Heart right ventricle (tissue), 16 donors: Measurements from ENCODE around the gene BNC2. TPM values are rescaled to one million over a fixed set of nuclear protein-coding genes. Genes with fewer than 3 reads are reported as not detected.

Experiments used
- ATAC-seq, 8 donors: fragments of 200-7000 bp; cut with Tn5 transposase; one replicate each; pipeline ENCODE4 v1.9.1; 2020; ENCODE audit warnings: mild to moderate bottlenecking in 8 of 8, moderate library complexity in 8 of 8, moderate number of reproducible peaks in 1 of 8
- DNase-seq, 2 donors: peaks; one replicate each; pipeline ENCODE4 v3.0.0-alpha.2; 2020
- H3K27ac ChIP-seq, 10 donors: fragments of 200-600 bp; sonication (generic) in 2 of 10; one replicate each; pipeline versions ENCODE4 v1.5.0 to v1.8.0; 2020 to 2022; ENCODE audit warnings: mild to moderate bottlenecking in 3 of 10
- H3K27me3 ChIP-seq, 7 donors: fragments of 200-600 bp; one replicate each; pipeline ENCODE4 v1.8.0; 2021 to 2022; ENCODE audit warnings: mild to moderate bottlenecking in 2 of 7
- H3K36me3 ChIP-seq, 9 donors: fragments of 200-600 bp; sonication (generic) in 1 of 9; one replicate each; pipeline versions ENCODE4 v1.5.0 to v1.8.0; 2020 to 2022; ENCODE audit warnings: mild to moderate bottlenecking in 2 of 9
- H3K4me1 ChIP-seq, 9 donors: fragments of 200-600 bp; sonication (generic) in 1 of 9; one replicate each; pipeline versions ENCODE4 v1.5.0 to v1.8.0; 2020 to 2022; ENCODE audit warnings: mild to moderate bottlenecking in 4 of 9
- H3K4me3 ChIP-seq, 10 donors: fragments of 200-600 bp; sonication (generic) in 2 of 10; one replicate each; pipeline versions ENCODE4 v1.5.0 to v1.8.0; 2020 to 2022; ENCODE audit warnings: mild to moderate bottlenecking in 7 of 10, moderate library complexity in 2 of 10
- H3K9me3 ChIP-seq, 11 donors: fragments of 200-600 bp in 10 of 11; sonication (generic) in 2 of 11; one replicate each; pipeline versions ENCODE4 v1.5.0 to v1.8.0; 2013 to 2022; ENCODE audit warnings: mild to moderate bottlenecking in 2 of 11, control low read depth in 1 of 11, moderate library complexity in 1 of 11
- CTCF ChIP-seq, 9 donors: fragments of 200-600 bp; sonication (generic) in 2 of 9; IDR thresholded peaks; one replicate each; pipeline versions ENCODE4 v1.5.0 to v1.8.0; 2021 to 2022; ENCODE audit warnings: antibody characterized with exemption in 9 of 9, mild to moderate bottlenecking in 5 of 9, moderate library complexity in 1 of 9
- WGBS, 2 donors: extraction: QIAGEN DNeasy Blood & Tissue Kit; methylation state at CpG; one replicate each; pipeline ENCODE4 v1.1.7; 2013; ENCODE audit warnings: inconsistent platforms in 1 of 2; 5-methylcytosine and 5-hydroxymethylcytosine counted together
- intact Hi-C, 10 donors: fragments of 100-400 bp; cut with DNase I; formaldehyde crosslinking; loops; one replicate each; pipeline versions ENCODE4 v1.11.1 to v1.14.2; 2022
- polyA plus RNA-seq, 2 donors: library from polyadenylated mRNA; stranded (reverse); fragments of 200-250 nt; gene quantifications; one replicate each; pipeline ENCODE4 v1.2.3, GENCODE V29; 2013
- total RNA-seq, 10 donors: library from RNA; stranded (reverse); fragmentation: NEBNext Ultra II Directional in 3 of 10; extraction: Animal tissue kit (Norgen Biotek cat#: 25700) in 3 of 10; gene quantifications; one replicate each; pipeline versions ENCODE4 v1.2.1 to v1.2.4, GENCODE V29; 2021 to 2023
- donor health status: Arrhythmogenic right ventricular cardiomyopathy.
- donor health status: ischemic (EF 13 %, LVEDD 7.1; RV severe dilation, severe dysfunction).
- donor health status: healthy with polysubstance abuse.
- donor health status: DM: no; HTN: yes; CAD: no.
- donor health status: DM: no; HTN: no; CAD: no.
- donor health status: ischemic (EF 25% LVEDD 6.9; RV normal size, moderate dysfunction).
- donor health status: ischemic (EF 25% LVEDD 5.7; RV mildly dilated, moderate dysfunction).
- donor health status: healthy.
- donor health status: DM: yes; HTN: yes; CAD: no.
- donor health status: Ischemic cardiomyopathy.
- donor health status: ischemic (EF 35%, LVEDD 5.7; RV mildly dilated, moderate dysfunction).
- donor health status: nonischemic (EF 11% LVEDD 7.7; RV severe dilation, severe dysfunction).
- donor health status: DM: yes; HTN: yes; CAD: no.
- donor health status: PGD.
- donor health status: ischemic (EF 29% LVEDD 5.4; RV normal size, mild dysfunction).
- donor health status: nonischemic (EF 23%, LVEDD 6.1; RV moderate dilation, normal function).

Gene BNC2
- total and polyA plus RNA-seq, 12 donors: 0.49 to 7.3 (median 3.2) TPM

- Histone ChIP-seq H3K27ac (peak overlapping the region in 1 of 10 donors; percentile 34), H3K27me3 (peaks cover 0 to 5% (median 0%) of the 10 kb centered on the region in 7 donors), H3K4me1 (peaks cover 0 to 25% (median 6%) of the 10 kb centered on the region in 9 donors), H3K9me3 (no peaks in the 10 kb centered on the region), H3K36me3 (no peaks in the 10 kb centered on the region), H3K4me3 (no peak overlapping the region)
- DNase-seq (peak; percentile 18 to 24), ATAC-seq (peak in 3 of 8 donors; percentile 42 to 50 (median 46))
- no peak for TF ChIP-seq CTCF (IDR thresholded peaks at IDR 0.05)
- intact Hi-C loops: loop anchor here in 1 of 10 donors (10.0 kb wide), 1 partner anchor 55 kb away; no protein-coding TSS in a partner anchor
- WGBS, 2 donors: 42 to 60% methylated on average over 5 of the region's 5 CpGs
Measured at GRCh38 chr9:16689351-16689938, 181.0 kb downstream of the BNC2 start.

GRCh38 chr9:16688814-16689213 is 181.7 kb downstream of the BNC2 start:
- H3K4me3 ChIP-seq: no peak overlapping the region
- no peak for TF ChIP-seq CTCF (IDR thresholded peaks at IDR 0.05)
- no peak overlapping the region for H3K27ac ChIP-seq
- no peaks in the 10 kb centered on the region for H3K9me3 ChIP-seq
- intact Hi-C loops: loop anchor here in 1 of 10 donors (10.0 kb wide), 1 partner anchor 56 kb away; no protein-coding TSS in a partner anchor
- peaks cover 0 to 5% (median 0%) of the 10 kb centered on the region in 7 donors for H3K27me3 ChIP-seq
- WGBS, 2 donors: 53 to 58% methylated on average over 1 of the region's 1 CpG
- H3K36me3 ChIP-seq: no peaks in the 10 kb centered on the region
- DNase-seq: no peak
- no peak for ATAC-seq
- peaks cover 0 to 23% (median 5%) of the 10 kb centered on the region in 9 donors for H3K4me1 ChIP-seq

- no peaks in the 10 kb centered on the region for H3K36me3 ChIP-seq
- intact Hi-C loops: loop anchor here in 1 of 10 donors (10.0 kb wide), 1 partner anchor 57 kb away; no protein-coding TSS in a partner anchor
- no peak for TF ChIP-seq CTCF (IDR thresholded peaks at IDR 0.05)
- 78 to 80% methylated on average over 5 of the region's 5 CpGs for WGBS, 2 donors
- ATAC-seq (no peak), DNase-seq (no peak)
- H3K9me3 ChIP-seq: no peaks in the 10 kb centered on the region
- no peak overlapping the region for H3K4me3 ChIP-seq
- H3K27me3 ChIP-seq: peaks cover 0 to 5% (median 0%) of the 10 kb centered on the region in 7 donors
- H3K27ac ChIP-seq: no peak overlapping the region
- H3K4me1 ChIP-seq: peaks cover 0 to 16% (median 0%) of the 10 kb centered on the region in 9 donors
Measured at GRCh38 chr9:16687678-16688369, 182.6 kb downstream of the BNC2 start.

GRCh38 chr9:16683326-16683725 is 187.1 kb downstream of the BNC2 start:
- no peak for TF ChIP-seq CTCF (IDR thresholded peaks at IDR 0.05)
- Histone ChIP-seq H3K27ac (no peak overlapping the region), H3K9me3 (no peaks in the 10 kb centered on the region), H3K4me3 (no peak overlapping the region), H3K4me1 (no peaks in the 10 kb centered on the region), H3K27me3 (peaks cover 0 to 5% (median 0%) of the 10 kb centered on the region in 7 donors), H3K36me3 (no peaks in the 10 kb centered on the region)
- DNase-seq (no peak), ATAC-seq (no peak)
- intact Hi-C loops: loop anchor here in 1 of 10 donors (10.0 kb wide), 1 partner anchor 61 kb away; no protein-coding TSS in a partner anchor
- WGBS, 2 donors: 86 to 87% methylated on average over 2 of the region's 2 CpGs
